ENCODE measurements around the gene LDHB.

The LDHB gene

DNA sequence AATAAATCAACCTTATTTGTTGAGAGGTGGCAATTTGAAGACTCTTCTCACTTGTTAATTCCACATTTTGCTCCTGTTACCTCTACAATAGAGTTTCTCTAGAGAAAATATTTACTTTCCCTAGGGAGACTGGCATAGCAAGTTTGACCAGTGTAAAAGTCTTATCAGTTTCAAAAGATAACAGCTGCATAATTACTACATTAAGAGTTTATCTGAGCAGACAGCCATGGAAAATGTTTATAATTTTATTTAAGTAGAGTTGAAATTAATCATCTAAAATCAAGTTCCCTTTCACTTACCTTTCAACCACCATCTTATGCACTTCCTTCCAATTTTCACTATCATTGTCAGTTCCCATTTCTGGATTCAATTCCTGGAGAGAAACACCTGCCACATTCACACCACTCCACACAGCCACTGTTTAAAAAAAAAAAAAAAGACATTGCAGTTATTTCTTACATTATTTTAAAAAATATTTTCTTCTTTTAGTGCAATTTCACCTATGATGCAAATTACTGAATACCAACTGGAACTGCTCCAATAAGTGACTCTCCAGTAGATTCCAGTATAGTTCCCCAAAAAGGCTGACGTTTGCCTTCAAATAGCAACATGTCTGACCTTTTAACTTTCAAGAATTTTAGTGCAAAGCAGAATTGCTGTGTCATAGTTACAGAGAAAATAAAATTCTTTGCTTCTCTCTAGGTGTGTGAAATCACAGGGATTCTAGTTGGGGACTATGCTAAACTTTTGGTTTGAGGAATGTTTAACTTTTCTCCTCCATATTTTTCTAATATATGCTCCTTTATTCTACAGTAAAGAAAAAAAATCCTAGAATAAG, 19.4 kb downstream of the LDHB start:
- H3K27me3 ChIP-seq (ENCODE audit: control insufficient read depth, insufficient read depth, low read length): no peaks in the 10 kb centered on the region
- H3K4me1 ChIP-seq (ENCODE audit: control insufficient read depth, low read depth, low read length): no peaks in the 10 kb centered on the region
- H3K9me3 ChIP-seq (ENCODE audit: control insufficient read depth, low read depth, low read length): no peaks in the 10 kb centered on the region
- H3K4me3 ChIP-seq (ENCODE audit: low read length): no peak overlapping the region
- H3K27ac ChIP-seq (ENCODE audit: low read length): no peak overlapping the region
- peaks cover 87% of the 10 kb centered on the region for H3K36me3 ChIP-seq (ENCODE audit: control insufficient read depth, low read depth, low read length)
- H3K9ac ChIP-seq (ENCODE audit: low read length): no peak overlapping the region

GRCh38 chr12:21634245-21634644, 23.4 kb downstream of the LDHB start:
- H3K4me3 ChIP-seq (ENCODE audit: low read length): no peak overlapping the region
- no peak overlapping the region for H3K9ac ChIP-seq (ENCODE audit: low read length)
- no peak overlapping the region for H3K27ac ChIP-seq (ENCODE audit: low read length)
- H3K4me1 ChIP-seq (ENCODE audit: control insufficient read depth, low read depth, low read length): no peaks in the 10 kb centered on the region
- no peaks in the 10 kb centered on the region for H3K27me3 ChIP-seq (ENCODE audit: control insufficient read depth, insufficient read depth, low read length)
- peaks cover 50% of the 10 kb centered on the region for H3K36me3 ChIP-seq (ENCODE audit: control insufficient read depth, low read depth, low read length)
- no peaks in the 10 kb centered on the region for H3K9me3 ChIP-seq (ENCODE audit: control insufficient read depth, low read depth, low read length)

- Histone ChIP-seq H3K4me1 (ENCODE audit: control insufficient read depth, low read depth, low read length) (no peaks in the 10 kb centered on the region), H3K9ac (ENCODE audit: low read length) (no peak overlapping the region), H3K27ac (ENCODE audit: low read length) (no peak overlapping the region), H3K4me3 (ENCODE audit: low read length) (no peak overlapping the region), H3K36me3 (ENCODE audit: control insufficient read depth, low read depth, low read length) (peaks cover 21% of the 10 kb centered on the region), H3K9me3 (ENCODE audit: control insufficient read depth, low read depth, low read length) (no peaks in the 10 kb centered on the region), H3K27me3 (ENCODE audit: control insufficient read depth, insufficient read depth, low read length) (no peaks in the 10 kb centered on the region)
Observed at GRCh38 chr12:21631367-21631766, 26.3 kb downstream of the LDHB start.

- no peaks in the 10 kb centered on the region for H3K9me3 ChIP-seq (ENCODE audit: control insufficient read depth, low read depth, low read length)
- H3K27me3 ChIP-seq (ENCODE audit: control insufficient read depth, insufficient read depth, low read length): no peaks in the 10 kb centered on the region
- H3K9ac ChIP-seq (ENCODE audit: low read length): no peak overlapping the region
- H3K4me1 ChIP-seq (ENCODE audit: control insufficient read depth, low read depth, low read length): no peaks in the 10 kb centered on the region
- H3K27ac ChIP-seq (ENCODE audit: low read length): no peak overlapping the region
- no peaks in the 10 kb centered on the region for H3K36me3 ChIP-seq (ENCODE audit: control insufficient read depth, low read depth, low read length)
- no peak overlapping the region for H3K4me3 ChIP-seq (ENCODE audit: low read length)
Observed at GRCh38 chr12:21627924-21628323, 29.7 kb downstream of the LDHB start.

- Histone ChIP-seq H3K27ac (ENCODE audit: low read length) (no peak overlapping the region), H3K9ac (ENCODE audit: low read length) (no peak overlapping the region), H3K4me3 (ENCODE audit: low read length) (no peak overlapping the region), H3K9me3 (ENCODE audit: control insufficient read depth, low read depth, low read length) (no peaks in the 10 kb centered on the region), H3K36me3 (ENCODE audit: control insufficient read depth, low read depth, low read length) (no peaks in the 10 kb centered on the region), H3K4me1 (ENCODE audit: control insufficient read depth, low read depth, low read length) (no peaks in the 10 kb centered on the region), H3K27me3 (ENCODE audit: control insufficient read depth, insufficient read depth, low read length) (no peaks in the 10 kb centered on the region)
Observed at GRCh38 chr12:21618566-21618965, 39.1 kb downstream of the LDHB start.

- H3K27me3 ChIP-seq (ENCODE audit: control insufficient read depth, insufficient read depth, low read length): no peaks in the 10 kb centered on the region
- H3K9me3 ChIP-seq (ENCODE audit: control insufficient read depth, low read depth, low read length): no peaks in the 10 kb centered on the region
- no peaks in the 10 kb centered on the region for H3K36me3 ChIP-seq (ENCODE audit: control insufficient read depth, low read depth, low read length)
- no peaks in the 10 kb centered on the region for H3K4me1 ChIP-seq (ENCODE audit: control insufficient read depth, low read depth, low read length)
- no peak overlapping the region for H3K9ac ChIP-seq (ENCODE audit: low read length)
- no peak overlapping the region for H3K27ac ChIP-seq (ENCODE audit: low read length)
- H3K4me3 ChIP-seq (ENCODE audit: low read length): no peak overlapping the region
Observed at GRCh38 chr12:21617030-21617429, 40.6 kb downstream of the LDHB start.

- Histone ChIP-seq H3K9ac (ENCODE audit: low read length) (no peak overlapping the region), H3K9me3 (ENCODE audit: control insufficient read depth, low read depth, low read length) (no peaks in the 10 kb centered on the region), H3K36me3 (ENCODE audit: control insufficient read depth, low read depth, low read length) (no peaks in the 10 kb centered on the region), H3K4me1 (ENCODE audit: control insufficient read depth, low read depth, low read length) (no peaks in the 10 kb centered on the region), H3K27ac (ENCODE audit: low read length) (no peak overlapping the region), H3K4me3 (ENCODE audit: low read length) (no peak overlapping the region), H3K27me3 (ENCODE audit: control insufficient read depth, insufficient read depth, low read length) (no peaks in the 10 kb centered on the region)
Observed at GRCh38 chr12:21615431-21615830, 42.2 kb downstream of the LDHB start.

GRCh38 chr12:21614506-21614905, 43.1 kb downstream of the LDHB start:
- Histone ChIP-seq H3K9ac (ENCODE audit: low read length) (no peak overlapping the region), H3K9me3 (ENCODE audit: control insufficient read depth, low read depth, low read length) (no peaks in the 10 kb centered on the region), H3K36me3 (ENCODE audit: control insufficient read depth, low read depth, low read length) (no peaks in the 10 kb centered on the region), H3K4me1 (ENCODE audit: control insufficient read depth, low read depth, low read length) (no peaks in the 10 kb centered on the region), H3K27me3 (ENCODE audit: control insufficient read depth, insufficient read depth, low read length) (no peaks in the 10 kb centered on the region), H3K27ac (ENCODE audit: low read length) (no peak overlapping the region), H3K4me3 (ENCODE audit: low read length) (no peak overlapping the region)

DNA sequence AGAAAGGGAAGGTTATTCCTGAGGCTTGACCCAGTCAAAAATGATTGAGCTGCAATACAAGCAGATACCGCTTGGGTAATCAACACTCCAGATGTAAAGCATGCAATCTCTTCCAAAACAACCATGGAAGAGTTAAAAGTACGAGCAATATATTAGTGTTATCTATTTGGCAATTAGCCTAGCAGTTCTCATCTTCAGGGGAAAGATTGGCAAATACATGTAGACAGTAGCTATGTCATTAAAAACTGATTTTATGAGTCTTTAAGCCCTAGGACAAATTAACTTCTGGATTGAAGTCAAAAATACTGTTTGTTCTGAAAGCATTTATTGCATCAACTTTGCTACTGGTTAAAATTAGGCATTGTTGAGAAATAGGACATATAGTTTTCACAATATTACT, 43.7 kb downstream of the LDHB start:
- Histone ChIP-seq H3K4me1 (ENCODE audit: control insufficient read depth, low read depth, low read length) (no peaks in the 10 kb centered on the region), H3K27ac (ENCODE audit: low read length) (no peak overlapping the region)

DNA sequence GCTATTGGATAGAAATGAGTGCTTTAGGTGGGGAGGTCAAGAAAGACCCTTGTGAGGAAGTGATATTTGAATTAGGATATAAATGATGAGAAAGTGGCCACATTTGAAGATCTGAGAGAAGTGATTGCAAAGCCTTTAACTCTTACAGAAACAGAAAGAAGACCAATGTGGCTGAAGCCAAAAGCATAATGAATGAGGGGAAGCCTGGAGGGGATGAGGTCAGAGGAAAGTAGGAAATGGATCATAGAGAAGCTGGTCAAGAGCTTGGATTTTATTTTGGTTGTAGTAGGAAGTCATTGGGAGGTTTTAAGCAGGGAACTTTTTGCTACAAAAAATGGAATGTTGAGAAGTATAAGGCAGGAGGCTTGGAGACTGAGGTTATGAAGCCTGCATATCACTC, 49.4 kb downstream of the LDHB start:
- Histone ChIP-seq H3K36me3 (ENCODE audit: control insufficient read depth, low read depth, low read length) (no peaks in the 10 kb centered on the region), H3K4me3 (ENCODE audit: low read length) (no peak overlapping the region), H3K9ac (ENCODE audit: low read length) (no peak overlapping the region), H3K4me1 (ENCODE audit: control insufficient read depth, low read depth, low read length) (no peaks in the 10 kb centered on the region), H3K9me3 (ENCODE audit: control insufficient read depth, low read depth, low read length) (no peaks in the 10 kb centered on the region), H3K27me3 (ENCODE audit: control insufficient read depth, insufficient read depth, low read length) (no peaks in the 10 kb centered on the region), H3K27ac (ENCODE audit: low read length) (no peak overlapping the region)

More for the DNA sequence above, 43.7 kb downstream of the LDHB start:
- Histone ChIP-seq H3K27me3 (ENCODE audit: control insufficient read depth, insufficient read depth, low read length) (no peaks in the 10 kb centered on the region), H3K4me3 (ENCODE audit: low read length) (no peak overlapping the region), H3K9ac (ENCODE audit: low read length) (no peak overlapping the region), H3K9me3 (ENCODE audit: control insufficient read depth, low read depth, low read length) (no peaks in the 10 kb centered on the region), H3K36me3 (ENCODE audit: control insufficient read depth, low read depth, low read length) (no peaks in the 10 kb centered on the region)

DNA sequence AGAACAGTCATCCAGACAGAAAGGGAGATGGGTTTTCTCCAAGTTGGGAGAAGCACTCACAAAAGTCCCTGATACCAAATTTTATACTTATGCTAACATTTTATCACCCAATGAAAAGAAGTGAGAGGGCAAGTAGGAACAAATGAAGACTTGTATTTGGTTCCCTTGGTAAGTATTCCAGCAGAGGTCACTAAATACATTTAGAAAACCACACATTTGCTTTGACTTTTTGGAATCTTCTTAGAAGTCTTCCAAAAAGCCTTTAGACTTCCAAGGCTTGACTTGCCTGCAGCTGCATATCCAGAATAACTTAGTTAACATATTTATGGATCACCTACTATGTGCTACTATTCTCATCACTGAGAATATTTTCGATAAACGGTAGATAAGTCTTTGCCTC, 49.9 kb downstream of the LDHB start:
- H3K9me3 ChIP-seq (ENCODE audit: control insufficient read depth, low read depth, low read length): no peaks in the 10 kb centered on the region
- no peak overlapping the region for H3K9ac ChIP-seq (ENCODE audit: low read length)
- no peaks in the 10 kb centered on the region for H3K36me3 ChIP-seq (ENCODE audit: control insufficient read depth, low read depth, low read length)
- no peaks in the 10 kb centered on the region for H3K27me3 ChIP-seq (ENCODE audit: control insufficient read depth, insufficient read depth, low read length)
- no peaks in the 10 kb centered on the region for H3K4me1 ChIP-seq (ENCODE audit: control insufficient read depth, low read depth, low read length)
- H3K4me3 ChIP-seq (ENCODE audit: low read length): no peak overlapping the region
- H3K27ac ChIP-seq (ENCODE audit: low read length): no peak overlapping the region

- no peaks in the 10 kb centered on the region for H3K36me3 ChIP-seq (ENCODE audit: control insufficient read depth, low read depth, low read length)
- H3K9ac ChIP-seq (ENCODE audit: low read length): no peak overlapping the region
- no peak overlapping the region for H3K27ac ChIP-seq (ENCODE audit: low read length)
Observed at GRCh38 chr12:21606175-21606574, 51.5 kb downstream of the LDHB start.

More at GRCh38 chr12:21606175-21606574, 51.5 kb downstream of the LDHB start:
- Histone ChIP-seq H3K4me3 (ENCODE audit: low read length) (no peak overlapping the region), H3K27me3 (ENCODE audit: control insufficient read depth, insufficient read depth, low read length) (no peaks in the 10 kb centered on the region), H3K9me3 (ENCODE audit: control insufficient read depth, low read depth, low read length) (no peaks in the 10 kb centered on the region), H3K4me1 (ENCODE audit: control insufficient read depth, low read depth, low read length) (no peaks in the 10 kb centered on the region)

All from iPS-18a (cell line).